Right ventricle myocardium inferior (tissue), 1 donor: Measurements from ENCODE around the gene UNC5CL. TPM values are rescaled to one million over a fixed set of nuclear protein-coding genes. Genes with fewer than 3 reads are reported as not detected.
A peak's percentile ranks its signal among the peaks of the same experiment; 100 is the strongest.

ENCODE experiments used
- ATAC-seq: fragments of 200-7000 bp; cut with Tn5 transposase; one replicate; pipeline ENCODE4 v1.9.1; 2020; ENCODE audit warnings: mild to moderate bottlenecking, moderate library complexity
- DNase-seq: peaks from one replicate; pipeline ENCODE4 v3.0.0; 2021; ENCODE audit errors: missing footprints
- intact Hi-C: fragments of 100-400 bp; cut with DNase I; formaldehyde crosslinking; loops from one replicate; pipeline ENCODE4 v1.11.0; 2022
- long read RNA-seq: library from polyadenylated mRNA; unstranded; transcript quantifications from one replicate; pipeline ENCODE4 v2.0.0, GENCODE V29; 2021
- total RNA-seq: library from RNA; stranded (reverse); fragmentation: NEBNext Ultra II Directional; extraction: Animal tissue kit (Norgen Biotek cat#: 25700); gene quantifications from one replicate; pipeline ENCODE4 v1.2.1, GENCODE V29; 2021
- donor health status: DM: no; HTN: yes; CAD: no; lungs with severe emphysema.

UNC5CL gene
- 0.60 TPM for total RNA-seq
- long read RNA-seq = 0 reads

- DNase-seq (no peak), ATAC-seq (peak; percentile 56)
- intact Hi-C loops = no loop called here
Observed at GRCh38 chr6:41039060-41039998, at the start of gene UNC5CL. Gene UNC5CL, minus strand, starts transcription at chr6:41039221. Its CDS starts 4,147 bp downstream, at chr6:41035074.

GRCh38 chr6:41088451-41088850 lies 49.4 kb upstream of the UNC5CL start:
- intact Hi-C loops = no loop called here
- ATAC-seq = no peak
- no peak for DNase-seq

GRCh38 chr6:41085182-41085581 lies 46.2 kb upstream of the UNC5CL start:
- intact Hi-C loops = no loop called here
- ATAC-seq = no peak
- DNase-seq = no peak

- DNase-seq (no peak), ATAC-seq (no peak)
- intact Hi-C loops = no loop called here
Observed at GRCh38 chr6:41083072-41083471, 44.1 kb upstream of the UNC5CL start.

- intact Hi-C loops = no loop called here
- DNase-seq (no peak), ATAC-seq (no peak)
Observed at GRCh38 chr6:41080621-41081020, 41.6 kb upstream of the UNC5CL start.

GRCh38 chr6:41079080-41079479 lies 40.1 kb upstream of the UNC5CL start:
- no peak for ATAC-seq
- intact Hi-C loops = no loop called here
- no peak for DNase-seq

- DNase-seq = no peak
- ATAC-seq = no peak
- intact Hi-C loops = no loop called here
Observed at GRCh38 chr6:41078101-41078500, 39.1 kb upstream of the UNC5CL start.

- ATAC-seq = no peak
- intact Hi-C loops = no loop called here
- DNase-seq = no peak
Observed at GRCh38 chr6:41077536-41077935, 38.5 kb upstream of the UNC5CL start.

- ATAC-seq (no peak), DNase-seq (no peak)
- intact Hi-C loops = no loop called here
Observed at GRCh38 chr6:41075651-41076626, 36.9 kb upstream of the UNC5CL start.

GRCh38 chr6:41074692-41075436 lies 35.8 kb upstream of the UNC5CL start:
- intact Hi-C loops = no loop called here
- no peak for ATAC-seq
- no peak for DNase-seq

- ATAC-seq (no peak), DNase-seq (no peak)
- intact Hi-C loops = no loop called here
Observed at GRCh38 chr6:41073968-41074691, 35.1 kb upstream of the UNC5CL start.

- intact Hi-C loops = no loop called here
- ATAC-seq (peak; percentile 20), DNase-seq (peak; percentile 92)
Observed at GRCh38 chr6:41073203-41073967, 34.4 kb upstream of the UNC5CL start.

GRCh38 chr6:41072836-41073202 lies 33.8 kb upstream of the UNC5CL start, which contains the start of gene NFYA:
Gene NFYA, plus strand, starts transcription at chr6:41072974. Its CDS starts 6,116 bp downstream, at chr6:41079090.
- ATAC-seq = peak; percentile 81
- peak; percentile 99 for DNase-seq
- intact Hi-C loops = no loop called here

- intact Hi-C loops = no loop called here
- peak; percentile 99 for DNase-seq
- peak; percentile 87 for ATAC-seq
Observed at GRCh38 chr6:41071923-41072835, 33.2 kb upstream of the UNC5CL start, which contains the start of gene OARD1. Gene OARD1, minus strand, starts transcription at chr6:41072356. Its CDS starts 722 bp downstream, at chr6:41071634.

- intact Hi-C loops = no loop called here
- ATAC-seq (no peak), DNase-seq (no peak)
Observed at GRCh38 chr6:41071501-41071922, 32.5 kb upstream of the UNC5CL start.

GRCh38 chr6:41066867-41067304 lies 27.9 kb upstream of the UNC5CL start:
- ATAC-seq (no peak), DNase-seq (no peak)
- intact Hi-C loops = loop anchor here (2.0 to 5.0 kb wide), 2 partner anchors 38 to 60 kb away; no protein-coding TSS in a partner anchor
